ENCODE data around the gene NAALAD2. TPM values are rescaled to one million over a fixed set of nuclear protein-coding genes. Genes with fewer than 3 reads are reported as not detected.

The NAALAD2 gene
- total and polyA plus RNA-seq, 4 donors = 0.21 to 3.3 (median 1.1) TPM

GRCh38 chr11:90176069-90176468 is 41.6 kb downstream of the NAALAD2 start:
- no peak overlapping the region for H3K9ac ChIP-seq (ENCODE audit: low read depth in 1 of 2, low read length in 2 of 2)
- H3K27me3 ChIP-seq (ENCODE audit: control insufficient read depth in 4 of 4, insufficient read depth in 4 of 4, low read length in 3 of 4) = no peaks in the 10 kb centered on the region
- H3K36me3 ChIP-seq (ENCODE audit: control insufficient read depth in 4 of 4, insufficient read depth in 3 of 4, low read depth in 1 of 4, low read length in 3 of 4) = no peaks in the 10 kb centered on the region
- TF ChIP-seq CTCF (IDR thresholded peaks at IDR 0.05; ENCODE audit: low read depth, low read length, missing input control) (no peak), RAD21 (IDR thresholded peaks at IDR 0.05) (no peak), FOXA1 (IDR thresholded peaks at IDR 0.05) (no peak), REST (IDR thresholded peaks at IDR 0.05) (no peak), JUND (IDR thresholded peaks at IDR 0.05) (no peak), GABPA (IDR thresholded peaks at IDR 0.05 in 1 of 2, conservative IDR thresholded peaks at IDR 0.05 in 1 of 2) (no peak), FOXA2 (IDR thresholded peaks at IDR 0.05) (no peak), ATF3 (IDR thresholded peaks at IDR 0.05) (no peak), ZBTB33 (IDR thresholded peaks at IDR 0.05) (no peak), TAF1 (conservative IDR thresholded peaks at IDR 0.05) (no peak), RXRA (IDR thresholded peaks at IDR 0.05) (no peak), HNF4G (IDR thresholded peaks at IDR 0.05) (no peak), YY1 (IDR thresholded peaks at IDR 0.05) (no peak), HNF4A (conservative IDR thresholded peaks at IDR 0.05) (no peak), SP1 (IDR thresholded peaks at IDR 0.05) (no peak), MAX (IDR thresholded peaks at IDR 0.05) (no peak), EGR1 (IDR thresholded peaks at IDR 0.05; ENCODE audit: low read depth in 2 of 2) (no peak), NR2F2 (IDR thresholded peaks at IDR 0.05) (no peak)
- H3K9me3 ChIP-seq (ENCODE audit: control insufficient read depth in 4 of 4, low read length in 3 of 4) = no peaks in the 10 kb centered on the region
- DNase-seq (ENCODE audit: low spot score) = no peak
- H3K4me1 ChIP-seq (ENCODE audit: control insufficient read depth in 4 of 4, insufficient read depth in 4 of 4, low read length in 3 of 4) = no peaks in the 10 kb centered on the region
- no peak overlapping the region for H3K4me3 ChIP-seq (ENCODE audit: low read depth in 1 of 3, low read length in 3 of 3)
- WGBS = 98% methylated on average over 1 of the region's 1 CpG
- H3K27ac ChIP-seq (ENCODE audit: low read depth in 1 of 2, low read length in 2 of 2) = no peak overlapping the region

All from liver (tissue), 9 donors.